ENCODE data around the gene PCYT2.

- no peak for TF ChIP-seq REST (IDR thresholded peaks at IDR 0.05; ENCODE audit: insufficient read depth in 1 of 2, low read depth in 2 of 2, low read length in 2 of 2)
- no peak for TF ChIP-seq POLR2AphosphoS5 (IDR thresholded peaks at IDR 0.05; ENCODE audit: low read depth, low read length)
- TF ChIP-seq TAF1 (IDR thresholded peaks at IDR 0.05; ENCODE audit: borderline replicate concordance, insufficient read depth, low read length), result no peak
- TF ChIP-seq FOXP2 (optimal IDR thresholded peaks at IDR 0.05; ENCODE audit: borderline replicate concordance, extremely low read depth, extremely low read length, insufficient read depth), result no peak
These were observed 5.2 kb upstream of the PCYT2 start for GRCh38 chr17:81916234-81917001.

Data from PFSK-1 (cell line).